GM19240 (cell line): ENCODE measurements around the gene CIART.

ENCODE experiments used
- DNase-seq: peaks from one replicate; pipeline ENCODE4 v3.0.0; 2011; ENCODE audit warnings: low spot score; ENCODE audit not compliant: insufficient read length

CIART gene

GRCh38 chr1:150261367-150261766 is 21.0 kb upstream of the CIART start:
- no peak for DNase-seq

- no peak for DNase-seq
Observed at GRCh38 chr1:150262388-150263320, 19.7 kb upstream of the CIART start.

GRCh38 chr1:150263549-150263948 is 18.8 kb upstream of the CIART start:
- no peak for DNase-seq

- no peak for DNase-seq
Observed at GRCh38 chr1:150267896-150268295, 14.5 kb upstream of the CIART start.

DNA sequence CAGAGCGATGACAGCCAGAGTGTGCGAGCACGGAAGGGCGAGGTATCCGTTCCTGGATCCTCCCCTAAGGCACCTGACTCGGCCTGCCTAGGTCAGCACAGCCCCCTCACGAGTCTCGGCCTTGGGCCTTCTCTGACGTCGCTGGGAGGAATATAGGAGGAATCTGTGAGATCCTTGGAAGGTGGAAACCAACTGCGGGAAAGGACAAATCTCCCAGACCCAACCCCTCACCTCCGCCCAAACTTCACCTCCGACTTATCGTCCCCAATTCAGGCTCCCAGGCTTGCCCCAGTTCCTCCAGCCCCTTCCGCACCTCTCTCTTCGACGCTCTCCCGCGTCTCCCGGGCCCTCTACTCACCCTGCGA is 14.0 kb upstream of the CIART start:
- DNase-seq, result no peak

DNA sequence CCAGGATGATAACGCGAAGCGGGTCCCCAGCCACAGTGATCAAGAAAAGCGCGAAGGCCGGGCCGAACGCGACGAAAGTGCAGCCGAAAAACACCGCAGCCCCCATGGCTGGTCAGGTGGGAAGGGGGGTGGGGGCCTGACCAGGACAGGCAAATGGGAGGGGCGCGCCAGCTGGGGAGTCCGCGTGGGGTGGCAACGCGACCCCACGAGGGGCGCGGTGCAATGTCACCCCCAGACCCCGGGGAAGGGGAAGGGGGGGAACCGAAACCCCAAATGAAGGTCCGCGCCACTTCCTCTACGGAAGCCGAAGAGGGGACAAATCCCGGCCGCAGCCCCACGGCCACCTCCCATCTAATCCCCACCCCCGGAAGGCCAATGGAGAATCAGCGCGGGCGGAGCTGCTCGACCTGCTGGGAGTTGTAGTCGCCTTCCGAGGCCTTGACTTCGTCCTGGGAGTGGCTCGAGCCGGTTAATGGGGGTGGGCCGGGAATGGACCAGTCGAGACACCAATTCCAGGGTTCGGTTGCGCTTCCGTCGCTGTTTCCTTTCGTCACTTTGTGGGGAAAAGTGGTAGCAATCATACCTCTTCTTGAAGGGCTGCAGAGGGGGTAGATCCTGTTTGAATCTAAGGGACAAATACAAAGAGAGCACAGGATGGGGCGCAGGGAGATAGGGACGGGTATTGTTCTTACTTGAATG is 13.5 kb upstream of the CIART start, which contains the start of gene APH1A:
Gene APH1A (minus strand): TSS at position 312 of the 699 bp plus-strand sequence. CDS start 206 bp downstream, at position 106.
- DNase-seq, result peak; percentile 87

- DNase-seq, result no peak
Observed at GRCh38 chr1:150269451-150269850, 12.9 kb upstream of the CIART start.

DNA sequence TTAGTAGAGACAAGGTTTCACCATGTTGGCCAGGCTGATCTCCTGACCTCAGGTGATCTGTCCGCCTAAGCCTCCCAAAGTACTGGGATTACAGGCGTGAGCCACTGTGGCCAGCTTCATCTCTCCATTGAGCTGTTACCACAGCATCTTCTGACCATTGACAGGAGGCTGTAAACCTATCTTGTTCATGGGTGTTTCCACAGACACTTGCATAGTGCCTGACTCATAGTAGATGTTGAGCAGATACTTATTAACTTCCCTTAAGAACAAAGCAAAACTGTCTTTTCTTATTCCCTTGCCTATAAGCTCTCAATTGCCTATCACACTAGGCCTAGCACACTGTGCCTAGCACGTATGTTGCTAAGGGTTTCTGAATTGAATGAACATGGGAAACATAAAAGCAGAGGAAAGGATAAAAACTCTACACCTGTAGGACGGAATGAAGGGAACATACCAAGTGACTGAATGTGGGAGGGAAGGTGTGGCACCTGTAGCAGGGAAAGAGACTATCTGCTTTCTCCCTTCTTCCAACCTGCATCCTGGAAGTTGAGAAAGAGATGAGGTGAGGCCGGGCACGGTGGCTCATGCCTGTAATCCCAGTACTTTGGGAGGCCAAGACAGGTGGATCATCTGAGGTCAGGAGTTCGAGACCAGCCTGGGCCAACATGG is 10.9 kb upstream of the CIART start:
- DNase-seq, result no peak

- DNase-seq, result no peak
Observed at GRCh38 chr1:150273311-150273710, 9.0 kb upstream of the CIART start.

DNA sequence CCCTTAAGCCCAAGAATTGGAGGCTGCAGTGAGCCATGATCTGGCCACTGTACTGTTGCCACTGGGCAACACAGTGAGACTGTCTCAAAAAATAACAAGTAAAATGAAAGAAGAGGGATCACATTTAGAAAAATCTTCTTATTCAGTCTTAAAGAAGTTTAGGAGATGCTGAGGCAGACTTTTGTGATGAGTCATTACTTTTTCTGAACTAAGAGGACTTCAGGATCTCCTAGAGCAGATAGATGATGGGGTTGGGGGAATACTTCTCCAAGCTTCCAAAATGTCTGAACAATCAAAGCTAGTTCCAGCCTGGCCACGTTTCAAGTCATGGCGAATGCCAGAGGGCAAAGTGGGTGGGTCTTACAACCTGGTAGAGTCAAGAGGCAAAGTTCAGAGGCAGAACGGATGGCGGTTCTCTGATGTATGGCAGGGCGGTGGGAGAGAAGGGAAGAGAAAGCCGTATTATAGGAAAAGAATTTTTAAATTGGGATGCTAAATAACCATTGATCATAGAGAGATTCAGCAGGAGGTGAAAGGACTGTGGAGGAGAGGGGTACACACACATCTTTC is 2.1 kb upstream of the CIART start:
- DNase-seq, result no peak

DNA sequence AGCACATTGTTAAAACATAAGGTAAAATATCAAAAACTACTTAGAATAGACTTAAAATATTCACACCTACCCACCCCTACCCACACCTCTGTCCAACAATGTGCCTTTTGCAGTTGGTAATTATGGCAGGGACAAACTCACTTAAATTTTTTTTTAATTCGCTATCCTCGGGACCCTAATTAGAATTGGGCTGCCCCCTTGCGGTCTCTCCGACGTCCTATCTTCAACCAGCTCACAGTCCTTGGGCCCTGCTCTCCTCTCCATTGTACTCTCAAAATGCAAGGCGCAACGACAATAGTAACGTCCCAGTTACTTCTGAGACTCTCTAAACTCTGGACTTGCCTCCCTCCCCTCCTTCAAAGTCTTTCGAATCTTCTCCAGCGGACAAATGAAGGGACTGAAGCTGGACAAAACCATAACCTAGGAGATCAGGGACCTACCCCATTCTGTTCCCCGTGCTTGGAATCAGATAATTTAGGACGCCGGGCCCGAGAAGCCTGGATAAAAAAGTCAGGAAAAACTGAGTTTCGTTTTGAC is 1.1 kb upstream of the CIART start:
- DNase-seq, result no peak

DNA sequence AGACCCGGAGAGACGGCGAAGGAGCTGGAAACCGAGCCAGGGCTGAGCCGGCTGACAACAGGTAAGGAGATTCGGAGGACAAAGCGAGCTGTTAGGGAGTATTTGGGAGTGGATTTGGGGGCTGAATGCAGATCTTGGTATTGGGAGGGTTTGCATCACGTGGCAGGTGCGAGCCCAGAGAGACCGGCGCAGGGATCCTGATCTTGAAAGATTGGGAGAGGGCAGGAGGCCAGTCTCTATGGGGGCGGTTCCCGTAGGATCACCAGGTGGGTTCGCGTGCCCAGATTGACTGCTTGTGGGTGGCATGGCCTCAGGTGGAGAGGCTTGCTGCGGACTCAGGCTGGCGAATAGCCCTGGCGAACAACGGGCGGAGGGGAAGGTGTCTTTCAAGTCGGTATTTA is 204 bp downstream of the CIART start:
- no peak for DNase-seq

GRCh38 chr1:150283260-150283659 is 906 bp downstream of the CIART start:
- DNase-seq, result no peak

GRCh38 chr1:150288382-150288781 is 6.0 kb downstream of the CIART start:
- DNase-seq, result no peak

DNA sequence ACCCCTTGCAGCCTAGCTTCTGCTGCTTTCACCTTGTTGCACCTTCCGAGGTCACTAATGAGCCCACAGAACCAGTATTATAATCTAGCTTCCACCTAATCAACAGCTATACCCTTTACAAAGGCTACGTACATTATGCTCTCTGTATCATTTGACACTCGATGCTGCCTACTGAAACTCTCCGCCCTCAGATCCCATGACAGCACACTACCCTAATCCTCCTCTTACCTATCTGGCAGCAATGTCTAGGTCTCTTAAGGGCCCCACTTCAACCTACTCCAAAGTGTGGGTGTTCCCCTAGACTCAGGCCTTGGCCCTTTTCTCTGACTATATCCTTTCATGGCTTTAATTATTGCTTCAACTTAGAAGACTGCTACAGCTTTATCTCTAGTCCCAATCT is 6.5 kb downstream of the CIART start:
- no peak for DNase-seq

GRCh38 chr1:150293433-150294253 is 11.3 kb downstream of the CIART start, which contains the start of gene MRPS21:
Gene MRPS21 (plus strand): TSS chr1:150293861. CDS start chr1:150294367, 506 bp downstream.
- DNase-seq, result peak; percentile 79

- DNase-seq, result no peak
Observed at GRCh38 chr1:150295476-150295875, 13.1 kb downstream of the CIART start.

DNA sequence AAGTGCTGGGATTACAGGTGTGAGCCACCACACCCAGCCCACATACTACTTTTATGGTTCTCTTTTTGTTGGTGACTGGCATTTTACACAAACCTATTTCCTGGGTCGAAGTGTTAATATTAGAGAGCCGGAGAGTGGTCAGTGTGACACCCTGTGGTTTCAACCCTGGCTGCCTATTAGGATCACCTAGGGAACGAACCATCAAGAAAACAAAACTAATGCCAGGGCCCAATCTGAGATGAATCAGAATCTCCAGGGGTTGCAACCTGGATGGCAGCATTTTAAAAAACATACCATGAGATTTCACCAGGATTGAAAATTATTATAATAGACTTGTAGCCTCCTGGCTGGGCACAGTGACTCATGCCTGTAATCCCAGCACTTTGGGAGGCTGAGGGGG is 17.4 kb downstream of the CIART start:
- no peak for DNase-seq

DNA sequence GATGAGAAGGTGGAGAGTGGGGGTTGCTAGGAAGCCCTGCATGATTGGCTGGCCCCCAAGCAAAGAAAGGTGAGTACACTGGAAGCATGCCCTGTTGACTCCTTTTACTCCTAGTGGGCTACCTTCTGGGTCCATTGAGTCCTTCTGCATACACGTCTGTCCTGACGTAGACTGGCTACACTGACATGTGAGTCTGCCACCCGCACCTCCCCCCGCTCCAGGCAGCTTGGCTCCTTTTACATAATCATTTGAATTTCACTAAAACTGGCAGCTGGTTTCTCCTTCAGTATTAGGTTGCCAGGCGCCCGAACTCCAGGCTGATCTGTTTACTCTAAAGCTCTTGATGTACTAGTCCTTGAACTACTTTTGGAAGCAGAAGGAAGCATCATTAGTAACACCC is 20.0 kb downstream of the CIART start:
- no peak for DNase-seq

- no peak for DNase-seq
Observed at GRCh38 chr1:150302902-150303301, 20.5 kb downstream of the CIART start.
